ENCODE results near the gene COL28A1.
"Not testable (repeated sequence)": the region's sequence is repeated elsewhere in the genome, so short reads cannot be mapped to it uniquely, and the experiment has no call there.

COL28A1 gene

GRCh38 chr7:7478569-7478968, 57.1 kb downstream of the COL28A1 start:
- no peak overlapping the region for H3K4me3 ChIP-seq (replicated peaks in 1 of 2; ENCODE audit: low read depth in 2 of 2, low read length in 2 of 2)
- TF ChIP-seq, protein P1, sequence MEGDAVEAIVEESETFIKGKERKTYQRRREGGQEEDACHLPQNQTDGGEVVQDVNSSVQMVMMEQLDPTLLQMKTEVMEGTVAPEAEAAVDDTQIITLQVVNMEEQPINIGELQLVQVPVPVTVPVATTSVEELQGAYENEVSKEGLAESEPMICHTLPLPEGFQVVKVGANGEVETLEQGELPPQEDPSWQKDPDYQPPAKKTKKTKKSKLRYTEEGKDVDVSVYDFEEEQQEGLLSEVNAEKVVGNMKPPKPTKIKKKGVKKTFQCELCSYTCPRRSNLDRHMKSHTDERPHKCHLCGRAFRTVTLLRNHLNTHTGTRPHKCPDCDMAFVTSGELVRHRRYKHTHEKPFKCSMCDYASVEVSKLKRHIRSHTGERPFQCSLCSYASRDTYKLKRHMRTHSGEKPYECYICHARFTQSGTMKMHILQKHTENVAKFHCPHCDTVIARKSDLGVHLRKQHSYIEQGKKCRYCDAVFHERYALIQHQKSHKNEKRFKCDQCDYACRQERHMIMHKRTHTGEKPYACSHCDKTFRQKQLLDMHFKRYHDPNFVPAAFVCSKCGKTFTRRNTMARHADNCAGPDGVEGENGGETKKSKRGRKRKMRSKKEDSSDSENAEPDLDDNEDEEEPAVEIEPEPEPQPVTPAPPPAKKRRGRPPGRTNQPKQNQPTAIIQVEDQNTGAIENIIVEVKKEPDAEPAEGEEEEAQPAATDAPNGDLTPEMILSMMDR (IDR thresholded peaks at IDR 0.05; ENCODE audit: low read depth, low read length), result no peak
- no peak for DNase-seq (ENCODE audit: low read depth in 2 of 2)

GRCh38 chr7:7477641-7478040, 58.0 kb downstream of the COL28A1 start:
- DNase-seq (ENCODE audit: low read depth in 2 of 2); H3K4me3 ChIP-seq (replicated peaks in 1 of 2; ENCODE audit: low read depth in 2 of 2, low read length in 2 of 2): not testable (repeated sequence)

DNA sequence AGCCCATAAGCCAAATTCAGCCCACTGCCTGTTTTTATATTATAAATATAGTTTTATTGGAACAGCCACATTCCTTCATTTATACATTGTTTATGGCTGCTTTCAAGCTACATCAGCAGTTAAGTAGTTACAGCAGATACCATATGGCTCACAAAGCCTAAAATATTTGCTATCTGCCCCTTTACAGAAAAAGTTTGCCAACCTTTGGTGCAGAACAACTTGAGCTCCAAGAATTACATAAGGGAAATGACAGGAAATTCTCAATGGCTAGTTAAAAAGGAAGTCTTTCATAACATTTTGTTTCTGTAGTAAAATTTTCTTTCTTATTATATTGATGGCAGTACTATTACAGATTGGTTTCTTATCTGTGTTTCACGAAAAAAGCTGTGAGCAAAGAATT, 59.3 kb downstream of the COL28A1 start:
- H3K4me3 ChIP-seq (replicated peaks in 1 of 2; ENCODE audit: low read depth in 2 of 2, low read length in 2 of 2), result no peak overlapping the region
- no peak for DNase-seq (ENCODE audit: low read depth in 2 of 2)
- TF ChIP-seq, protein P1 (IDR thresholded peaks at IDR 0.05; ENCODE audit: low read depth, low read length), result no peak

DNA sequence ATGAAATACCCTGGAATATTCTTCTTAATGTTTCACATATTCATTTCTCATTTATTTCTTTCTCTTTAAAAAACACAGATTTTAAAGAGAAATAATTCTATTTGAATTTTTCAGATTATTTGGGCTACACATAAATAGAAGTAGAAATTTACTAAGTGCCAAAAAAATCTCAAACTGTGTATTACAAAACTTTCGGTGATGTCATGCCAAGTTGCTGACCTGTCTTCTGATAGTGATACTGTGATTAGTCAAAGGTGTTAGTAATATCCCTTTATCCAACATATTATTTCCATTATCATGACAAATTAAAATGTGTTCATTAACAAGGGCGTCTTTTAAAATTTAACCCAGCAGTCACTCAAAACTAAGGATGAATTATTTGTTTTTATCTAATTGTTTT, 60.1 kb downstream of the COL28A1 start:
- no peak for DNase-seq (ENCODE audit: low read depth in 2 of 2)
- TF ChIP-seq, protein P1 (IDR thresholded peaks at IDR 0.05; ENCODE audit: low read depth, low read length), result no peak
- H3K4me3 ChIP-seq (replicated peaks in 1 of 2; ENCODE audit: low read depth in 2 of 2, low read length in 2 of 2), result no peak overlapping the region

GRCh38 chr7:7474436-7474835, 61.2 kb downstream of the COL28A1 start:
- TF ChIP-seq, protein P1 (IDR thresholded peaks at IDR 0.05; ENCODE audit: low read depth, low read length), result no peak
- no peak for DNase-seq (ENCODE audit: low read depth in 2 of 2)
- H3K4me3 ChIP-seq (replicated peaks in 1 of 2; ENCODE audit: low read depth in 2 of 2, low read length in 2 of 2), result no peak overlapping the region

DNA sequence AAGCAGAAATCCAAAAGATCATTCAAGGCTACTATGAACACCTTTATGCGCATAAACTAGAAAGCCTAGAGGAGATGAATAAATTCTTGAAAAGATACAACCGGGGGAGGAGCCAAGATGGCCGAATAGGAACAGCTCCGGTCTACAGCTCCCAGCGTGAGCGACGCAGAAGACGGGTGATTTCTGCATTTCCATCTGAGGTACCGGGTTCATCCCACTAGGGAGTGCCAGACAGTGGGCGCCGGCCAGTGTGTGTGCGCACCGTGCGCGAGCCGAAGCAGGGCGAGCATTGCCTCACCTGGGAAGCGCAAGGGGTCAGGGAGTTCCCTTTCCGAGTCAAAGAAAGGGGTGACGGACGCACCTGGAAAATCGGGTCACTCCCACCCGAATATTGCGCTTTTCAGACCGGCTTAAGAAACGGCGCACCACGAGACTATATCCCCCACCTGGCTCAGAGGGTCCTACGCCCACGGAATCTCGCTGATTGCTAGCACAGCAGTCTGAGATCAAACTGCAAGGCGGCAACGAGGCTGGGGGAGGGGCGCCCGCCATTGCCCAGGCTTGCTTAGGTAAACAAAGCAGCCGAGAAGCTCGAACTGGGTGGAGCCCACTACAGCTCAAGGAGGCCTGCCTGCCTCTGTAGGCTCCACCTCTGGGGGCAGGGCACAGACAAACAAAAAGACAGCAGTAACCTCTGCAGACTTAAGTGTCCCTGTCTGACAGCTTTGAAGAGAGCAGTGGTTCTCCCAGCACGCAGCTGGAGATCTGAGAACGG, 70.5 kb downstream of the COL28A1 start:
- DNase-seq (ENCODE audit: low read depth in 2 of 2); H3K4me3 ChIP-seq (replicated peaks in 1 of 2; ENCODE audit: low read depth in 2 of 2, low read length in 2 of 2): not testable (repeated sequence)

DNA sequence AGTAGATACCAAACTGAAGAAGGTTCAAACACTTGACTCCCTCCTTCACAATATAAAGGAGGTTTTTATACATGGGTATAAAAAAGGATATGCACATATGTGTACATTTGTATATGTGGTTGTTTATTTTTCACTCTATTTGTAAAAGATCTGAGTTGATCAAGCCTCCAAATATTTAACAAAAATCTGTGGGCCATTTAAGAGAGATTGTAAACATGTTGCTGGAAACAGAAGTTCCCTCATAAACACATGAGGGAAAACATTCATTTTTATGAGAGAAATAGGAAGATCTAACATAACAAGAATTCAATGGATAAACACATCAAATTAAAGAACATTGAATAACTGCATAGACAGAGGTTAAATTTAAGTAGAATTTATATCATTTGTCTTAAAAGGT, 81.7 kb downstream of the COL28A1 start:
- TF ChIP-seq, protein P1 (IDR thresholded peaks at IDR 0.05; ENCODE audit: low read depth, low read length), result no peak
- no peak for DNase-seq (ENCODE audit: low read depth in 2 of 2)
- H3K4me3 ChIP-seq (replicated peaks in 1 of 2; ENCODE audit: low read depth in 2 of 2, low read length in 2 of 2), result no peak overlapping the region

DNA sequence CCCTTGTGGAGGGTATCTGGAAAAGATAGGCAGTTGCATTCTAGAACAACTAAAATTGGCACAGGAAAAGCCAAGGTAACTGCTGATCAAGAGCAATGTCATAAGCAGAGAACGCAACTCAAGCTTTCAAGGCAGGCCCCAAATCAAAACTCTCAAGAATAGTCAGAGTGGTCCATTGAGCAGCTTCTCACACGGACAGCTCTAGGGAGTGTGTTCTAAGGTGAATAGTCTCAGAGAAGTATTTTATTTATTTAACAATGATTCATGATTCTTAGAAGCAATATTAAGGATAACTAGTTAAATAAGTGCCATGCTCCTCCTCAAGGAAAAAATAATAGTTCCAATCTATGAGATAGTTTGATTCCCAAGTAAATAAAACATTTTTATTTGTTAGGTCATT, 83.0 kb downstream of the COL28A1 start:
- H3K4me3 ChIP-seq (replicated peaks in 1 of 2; ENCODE audit: low read depth in 2 of 2, low read length in 2 of 2), result no peak overlapping the region
- TF ChIP-seq, protein P1 (IDR thresholded peaks at IDR 0.05; ENCODE audit: low read depth, low read length), result no peak
- DNase-seq (ENCODE audit: low read depth in 2 of 2), result no peak
